ENCODE data around the gene CLEC17A.

DNA sequence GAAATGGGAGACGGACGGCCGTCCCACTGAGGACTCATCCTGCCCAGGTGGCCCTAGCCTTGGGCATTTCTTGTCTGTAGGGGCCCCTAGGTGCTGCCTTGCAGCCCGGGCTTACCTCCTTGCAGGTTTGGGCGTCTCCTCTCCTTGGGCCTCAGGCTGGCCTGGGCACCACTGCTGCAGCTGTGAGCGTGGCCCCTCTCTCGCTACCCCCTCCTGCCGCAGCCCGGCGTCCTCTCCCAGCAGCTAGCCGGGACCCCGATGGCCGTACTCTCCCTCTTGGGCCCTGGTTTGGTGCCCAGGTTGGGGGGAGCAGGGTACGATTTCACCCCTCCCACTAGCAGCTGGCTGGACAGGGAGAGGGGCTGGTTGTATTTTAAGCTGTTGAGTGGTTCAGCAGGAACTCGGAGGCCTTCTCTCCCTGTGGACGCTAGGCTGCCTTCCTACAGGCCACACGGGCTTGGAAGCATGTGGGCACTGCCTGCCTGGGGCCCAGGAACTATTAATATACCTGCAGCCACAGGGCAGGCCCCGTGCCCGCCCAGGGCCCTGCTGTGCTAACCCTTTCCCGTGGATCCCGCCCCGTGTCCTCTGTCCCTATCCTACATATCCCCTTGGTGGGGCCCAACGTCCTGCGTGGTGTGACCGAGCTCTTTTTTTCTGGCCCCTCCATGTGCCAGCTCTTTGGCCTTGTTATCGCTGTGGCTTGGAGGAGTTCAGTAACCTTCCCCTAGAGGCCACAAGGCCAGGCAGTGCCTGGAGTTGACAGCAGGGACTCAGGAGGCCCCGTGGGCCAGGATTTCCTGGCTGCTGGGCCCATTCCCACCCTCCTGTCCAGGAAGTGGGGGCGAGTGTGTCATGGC, 22.7 kb upstream of the CLEC17A start:
- TF ChIP-seq EZH2 (IDR thresholded peaks at IDR 0.05; ENCODE audit: insufficient read depth, poor library complexity, severe bottlenecking): no peak
- no peak for TF ChIP-seq EZH2phosphoT487 (IDR thresholded peaks at IDR 0.05; ENCODE audit: insufficient read depth, low read depth)
